ENCODE data around the gene HOXD9.

GRCh38 chr2:176166272-176166671 lies 43.8 kb downstream of the HOXD9 start:
- TF ChIP-seq, protein P1, sequence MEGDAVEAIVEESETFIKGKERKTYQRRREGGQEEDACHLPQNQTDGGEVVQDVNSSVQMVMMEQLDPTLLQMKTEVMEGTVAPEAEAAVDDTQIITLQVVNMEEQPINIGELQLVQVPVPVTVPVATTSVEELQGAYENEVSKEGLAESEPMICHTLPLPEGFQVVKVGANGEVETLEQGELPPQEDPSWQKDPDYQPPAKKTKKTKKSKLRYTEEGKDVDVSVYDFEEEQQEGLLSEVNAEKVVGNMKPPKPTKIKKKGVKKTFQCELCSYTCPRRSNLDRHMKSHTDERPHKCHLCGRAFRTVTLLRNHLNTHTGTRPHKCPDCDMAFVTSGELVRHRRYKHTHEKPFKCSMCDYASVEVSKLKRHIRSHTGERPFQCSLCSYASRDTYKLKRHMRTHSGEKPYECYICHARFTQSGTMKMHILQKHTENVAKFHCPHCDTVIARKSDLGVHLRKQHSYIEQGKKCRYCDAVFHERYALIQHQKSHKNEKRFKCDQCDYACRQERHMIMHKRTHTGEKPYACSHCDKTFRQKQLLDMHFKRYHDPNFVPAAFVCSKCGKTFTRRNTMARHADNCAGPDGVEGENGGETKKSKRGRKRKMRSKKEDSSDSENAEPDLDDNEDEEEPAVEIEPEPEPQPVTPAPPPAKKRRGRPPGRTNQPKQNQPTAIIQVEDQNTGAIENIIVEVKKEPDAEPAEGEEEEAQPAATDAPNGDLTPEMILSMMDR (IDR thresholded peaks at IDR 0.05; ENCODE audit: low read depth, low read length) = no peak
- TF ChIP-seq EZH2phosphoT487 (IDR thresholded peaks at IDR 0.05; ENCODE audit: low read depth) = no peak
